PC-3 (cell line): ENCODE measurements around the gene MTNR1B. TPM values are rescaled to one million over a fixed set of nuclear protein-coding genes. Genes with fewer than 3 reads are reported as not detected.

ENCODE experiments used
- ATAC-seq: fragments of 200-7000 bp; cut with Tn5 transposase; 2 replicates; pipeline ENCODE4 v1.9.1; 2020; ENCODE audit warnings: mild to moderate bottlenecking, moderate library complexity
- BruUV-seq: library from RNA; stranded (reverse); fragments of 400-500 nt; replicated peaks from 2 replicates; lab custom pipeline; 2021; lab: Mats Ljungman, UMichigan
- CTCF ChIA-PET: fragments of 300-600 bp; sonication (Branson Sonifier 250); formaldehyde crosslinking; loops from one replicate; lab custom pipeline; 2022; ENCODE audit warnings: antibody characterized with exemption; lab: Charles Lee
- POLR2A ChIA-PET: fragments of 300-600 bp; sonication (Branson Sonifier 250); formaldehyde crosslinking; loops from one replicate; lab custom pipeline; 2022; ENCODE audit warnings: antibody characterized with exemption; ENCODE audit not compliant: unreplicated experiment; lab: Charles Lee
- DNase-seq: peaks from one replicate; pipeline ENCODE4 v3.0.0-alpha.2; 2015
- H2AFZ ChIP-seq: fragments of 300-600 bp; sonication (generic); 2 replicates; pipeline ENCODE4 v1.6.0; 2016; ENCODE audit warnings: antibody characterized with exemption, low read length
- H3F3A ChIP-seq: fragments of 300-600 bp; sonication (generic); one replicate; pipeline ENCODE4 v1.6.0; 2017; ENCODE audit warnings: antibody characterized with exemption, low read length, control low read depth, mild to moderate bottlenecking; ENCODE audit not compliant: unreplicated experiment
- H3K27ac ChIP-seq: fragments of 300-600 bp; sonication (generic); 2 replicates; pipeline ENCODE4 v1.5.1; 2016; ENCODE audit warnings: mild to moderate bottlenecking, low read length
- H3K27me3 ChIP-seq: fragments of 300-600 bp; sonication (generic); 2 replicates; pipeline ENCODE4 v1.6.1; 2016; ENCODE audit warnings: low read length, mixed read lengths
- H3K36me3 ChIP-seq: fragments of 300-600 bp; sonication (generic); 2 replicates; pipeline ENCODE4 v1.6.1; 2016; ENCODE audit warnings: low read depth, mixed run types, low read length, mixed read lengths
- H3K4me1 ChIP-seq: fragments of 300-600 bp; sonication (generic); 2 replicates; pipeline ENCODE4 v1.5.1; 2016; ENCODE audit warnings: low read length; ENCODE audit not compliant: insufficient read depth
- H3K4me2 ChIP-seq: fragments of 300-600 bp; sonication (generic); 2 replicates; pipeline ENCODE4 v1.6.0; 2016; ENCODE audit warnings: low read length
- H3K4me3 ChIP-seq: fragments of 300-600 bp; sonication (generic); 2 replicates; pipeline ENCODE4 v1.5.1; 2016; ENCODE audit warnings: mild to moderate bottlenecking, low read length, mixed read lengths
- H3K79me2 ChIP-seq: fragments of 300-600 bp; sonication (generic); 2 replicates; pipeline ENCODE4 v1.6.1; 2017; ENCODE audit warnings: low read length, mixed read lengths
- H3K9ac ChIP-seq: fragments of 300-600 bp; sonication (generic); 2 replicates; pipeline ENCODE4 v1.6.0; 2016; ENCODE audit warnings: mild to moderate bottlenecking, low read length
- H3K9me2 ChIP-seq: fragments of 300-600 bp; sonication (generic); replicated peaks from 2 replicates; pipeline ENCODE4 v1.6.1; 2016; ENCODE audit warnings: mixed run types, low read length, mixed read lengths
- H3K9me3 ChIP-seq: fragments of 300-600 bp; sonication (generic); 2 replicates; pipeline ENCODE4 v1.6.1; 2016; ENCODE audit warnings: low read length, mixed read lengths
- H4K20me1 ChIP-seq: fragments of 300-600 bp; sonication (generic); 2 replicates; pipeline ENCODE4 v1.6.1; 2016; ENCODE audit warnings: low read length, mixed read lengths
- EZH2 ChIP-seq: fragments of 300-600 bp; sonication (generic); IDR thresholded peaks from one replicate; pipeline ENCODE4 v1.6.1; 2017; ENCODE audit warnings: antibody characterized with exemption, mild to moderate bottlenecking, low read length; ENCODE audit not compliant: unreplicated experiment
- EZH2phosphoT487 ChIP-seq: fragments of 300-600 bp; sonication (generic); IDR thresholded peaks from 2 replicates; pipeline ENCODE4 v1.6.1; 2018; ENCODE audit warnings: mild to moderate bottlenecking, antibody characterized with exemption, low read length, borderline replicate concordance
- intact Hi-C: fragments of 100-400 bp; cut with micrococcal nuclease; formaldehyde crosslinking; loops from 2 replicates; pipeline ENCODE4 v1.9.0; 2023
- total RNA-seq: library from RNA; depleted of rRNA; stranded (reverse); fragments of >200 nt; gene quantifications from 2 replicates; pipeline ENCODE4 v1.2.3, GENCODE V29; 2014
- TF ChIP-seq, protein P1 (sequence below): fragments of 300-600 bp; sonication (generic); conservative IDR thresholded peaks from 2 replicates; pipeline ENCODE4 v1.5.1; 2017; ENCODE audit warnings: antibody characterized with exemption, low read depth, mild to moderate bottlenecking, low read length

MTNR1B gene
- total RNA-seq, 1 experiment from 2014 or later = not detected

- Histone ChIP-seq H2AFZ (no peak overlapping the region), H3K4me2 (no peak overlapping the region), H3K4me3 (no peak overlapping the region), H3K4me1 (no peaks in the 10 kb centered on the region), H3K9me3 (no peaks in the 10 kb centered on the region), H3K79me2 (no peaks in the 10 kb centered on the region), H3F3A (no peaks in the 10 kb centered on the region), H3K27me3 (peaks cover 13% of the 10 kb centered on the region; the same call in 1 of the 2 replicates), H3K36me3 (no peaks in the 10 kb centered on the region), H4K20me1 (no peaks in the 10 kb centered on the region), H3K9ac (no peak overlapping the region), H3K9me2 (no peaks in the 10 kb centered on the region), H3K27ac (no peak overlapping the region)
- ChIA-PET POLR2A (no interaction called here), CTCF (no interaction called here)
- intact Hi-C loops = no loop called here
- DNase-seq (no peak), ATAC-seq (no peak)
- no TSS peak for BruUV-seq
- no peak for TF ChIP-seq EZH2
- TF ChIP-seq, protein P1, sequence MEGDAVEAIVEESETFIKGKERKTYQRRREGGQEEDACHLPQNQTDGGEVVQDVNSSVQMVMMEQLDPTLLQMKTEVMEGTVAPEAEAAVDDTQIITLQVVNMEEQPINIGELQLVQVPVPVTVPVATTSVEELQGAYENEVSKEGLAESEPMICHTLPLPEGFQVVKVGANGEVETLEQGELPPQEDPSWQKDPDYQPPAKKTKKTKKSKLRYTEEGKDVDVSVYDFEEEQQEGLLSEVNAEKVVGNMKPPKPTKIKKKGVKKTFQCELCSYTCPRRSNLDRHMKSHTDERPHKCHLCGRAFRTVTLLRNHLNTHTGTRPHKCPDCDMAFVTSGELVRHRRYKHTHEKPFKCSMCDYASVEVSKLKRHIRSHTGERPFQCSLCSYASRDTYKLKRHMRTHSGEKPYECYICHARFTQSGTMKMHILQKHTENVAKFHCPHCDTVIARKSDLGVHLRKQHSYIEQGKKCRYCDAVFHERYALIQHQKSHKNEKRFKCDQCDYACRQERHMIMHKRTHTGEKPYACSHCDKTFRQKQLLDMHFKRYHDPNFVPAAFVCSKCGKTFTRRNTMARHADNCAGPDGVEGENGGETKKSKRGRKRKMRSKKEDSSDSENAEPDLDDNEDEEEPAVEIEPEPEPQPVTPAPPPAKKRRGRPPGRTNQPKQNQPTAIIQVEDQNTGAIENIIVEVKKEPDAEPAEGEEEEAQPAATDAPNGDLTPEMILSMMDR = no peak
- no peak for TF ChIP-seq EZH2phosphoT487
These were observed 5.8 kb downstream of the MTNR1B start for GRCh38 chr11:92975285-92975684.

DNA sequence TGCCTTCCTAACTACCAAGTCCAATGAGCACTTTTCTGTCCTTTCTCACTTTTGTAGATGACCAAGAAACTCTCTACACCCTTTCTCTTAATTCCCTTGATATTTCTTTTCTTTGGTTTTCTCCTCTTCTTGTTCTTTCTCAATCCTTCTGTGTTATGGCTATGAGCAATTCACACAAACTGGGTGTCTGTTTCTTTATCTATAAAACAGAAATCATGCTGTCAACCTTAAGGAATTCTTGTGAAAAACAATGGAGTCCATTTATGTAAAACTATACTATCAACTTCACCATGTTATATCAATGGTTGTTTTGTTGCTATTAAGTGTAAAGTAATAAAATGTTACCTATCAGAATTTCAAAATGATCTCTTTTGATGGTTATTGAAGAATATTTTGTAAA, 7.2 kb downstream of the MTNR1B start:
- TF ChIP-seq, protein P1 = no peak
- TF ChIP-seq EZH2phosphoT487 (no peak), EZH2 (no peak)
- Histone ChIP-seq H2AFZ (no peak overlapping the region), H4K20me1 (no peaks in the 10 kb centered on the region), H3K27me3 (peaks cover 12% of the 10 kb centered on the region; the same call in 1 of the 2 replicates), H3K9ac (no peak overlapping the region), H3K79me2 (no peaks in the 10 kb centered on the region), H3K36me3 (no peaks in the 10 kb centered on the region), H3K4me2 (no peak overlapping the region), H3F3A (no peaks in the 10 kb centered on the region), H3K9me3 (no peaks in the 10 kb centered on the region), H3K4me1 (no peaks in the 10 kb centered on the region), H3K9me2 (no peaks in the 10 kb centered on the region), H3K27ac (no peak overlapping the region), H3K4me3 (no peak overlapping the region)
- BruUV-seq = no TSS peak
- no peak for ATAC-seq
- POLR2A ChIA-PET = no interaction called here
- intact Hi-C loops = no loop called here
- no peak for DNase-seq
- CTCF ChIA-PET = no interaction called here

DNA sequence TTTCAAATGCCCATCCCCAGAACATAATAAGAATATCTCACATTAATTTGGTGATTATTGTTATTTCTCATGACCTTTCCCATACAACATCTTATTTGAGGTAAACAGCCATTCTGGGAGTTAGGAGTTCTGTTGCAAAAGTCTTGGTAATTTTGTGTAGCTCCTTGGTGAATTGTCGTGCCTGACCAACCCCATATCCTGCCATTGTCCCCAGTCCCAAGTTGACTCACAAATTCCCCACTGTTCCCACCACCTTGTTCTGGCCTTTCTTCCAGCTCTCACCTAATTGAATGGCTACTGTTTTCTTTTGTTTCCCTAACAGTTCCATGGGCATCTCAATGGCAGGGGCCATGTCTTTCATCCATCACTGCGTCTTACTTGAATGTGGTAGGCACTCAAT, 8.0 kb downstream of the MTNR1B start:
- Histone ChIP-seq H3K4me3 (no peak overlapping the region), H4K20me1 (no peaks in the 10 kb centered on the region), H3K27ac (no peak overlapping the region), H3K27me3 (peaks cover 11% of the 10 kb centered on the region; the same call in 1 of the 2 replicates), H3K36me3 (no peaks in the 10 kb centered on the region), H3K4me2 (no peak overlapping the region), H3K4me1 (no peaks in the 10 kb centered on the region), H3F3A (no peaks in the 10 kb centered on the region), H3K79me2 (no peaks in the 10 kb centered on the region), H2AFZ (no peak overlapping the region), H3K9me3 (no peaks in the 10 kb centered on the region), H3K9me2 (no peaks in the 10 kb centered on the region), H3K9ac (no peak overlapping the region)
- DNase-seq (no peak), ATAC-seq (no peak)
- no TSS peak for BruUV-seq
- intact Hi-C loops = no loop called here
- ChIA-PET POLR2A (no interaction called here), CTCF (no interaction called here)
- TF ChIP-seq, protein P1 = no peak
- TF ChIP-seq EZH2phosphoT487 (no peak), EZH2 (no peak)
